Left ventricle myocardium inferior (tissue), 1 donor: Measurements from ENCODE around the gene CDCP2. TPM values are rescaled to one million over a fixed set of nuclear protein-coding genes. Genes with fewer than 3 reads are reported as not detected.

ENCODE experiments used
- DNase-seq: peaks from one replicate; pipeline ENCODE4 v3.0.0-alpha.2; 2020
- H3K27ac ChIP-seq: fragments of 200-600 bp; replicated peaks from 2 replicates; pipeline ENCODE4 v1.8.0; 2021
- H3K27me3 ChIP-seq: fragments of 200-600 bp; 2 replicates; pipeline ENCODE4 v1.8.0; 2021; ENCODE audit warnings: low read depth
- H3K36me3 ChIP-seq: fragments of 200-600 bp; 2 replicates; pipeline ENCODE4 v1.8.0; 2021
- H3K4me1 ChIP-seq: fragments of 200-600 bp; 2 replicates; pipeline ENCODE4 v1.8.0; 2021
- H3K4me3 ChIP-seq: fragments of 200-600 bp; 2 replicates; pipeline ENCODE4 v1.8.0; 2021; ENCODE audit warnings: mild to moderate bottlenecking, moderate library complexity
- H3K9me3 ChIP-seq: fragments of 200-600 bp; replicated peaks from 2 replicates; pipeline ENCODE4 v1.8.0; 2021
- intact Hi-C: fragments of 100-400 bp; cut with micrococcal nuclease; formaldehyde crosslinking; loops from one replicate; pipeline ENCODE4 v1.11.0; 2022
- total RNA-seq: library from RNA; stranded (reverse); fragmentation: NEBNext Ultra II Directional; extraction: Animal tissue kit (Norgen Biotek cat#: 25700); gene quantifications from one replicate; pipeline ENCODE4 v1.2.1, GENCODE V29; 2021
- TF ChIP-seq, protein P1 (sequence below): fragments of 200-600 bp; IDR thresholded peaks from 2 replicates; pipeline ENCODE4 v1.8.0; 2021; ENCODE audit warnings: antibody characterized with exemption, mild to moderate bottlenecking, borderline replicate concordance
- donor health status: DM: no; HTN: yes; CAD: no; lungs with severe emphysema.

The CDCP2 gene
- total RNA-seq, 1 donor from 2014 or later, result not detected

DNA sequence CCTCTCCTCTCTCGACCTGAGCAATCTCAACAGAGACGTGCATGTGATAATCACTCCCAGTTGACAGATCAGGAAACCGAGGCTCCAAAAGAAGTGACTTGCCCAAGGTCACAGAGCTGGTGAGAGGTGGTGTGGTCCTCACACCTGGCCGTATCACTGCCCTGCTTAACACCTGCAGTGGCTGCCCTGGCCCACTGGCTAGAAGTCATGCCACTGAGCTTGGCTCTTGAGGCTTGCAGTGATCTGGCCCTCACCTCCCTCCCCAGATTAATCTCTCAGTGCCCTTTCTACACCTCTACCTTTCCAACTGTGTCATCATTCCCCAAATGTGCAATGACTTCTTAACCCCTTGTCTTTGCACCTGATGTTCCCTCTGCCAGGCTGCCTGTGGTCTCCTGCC, 38.8 kb downstream of the CDCP2 start:
- Histone ChIP-seq H3K36me3 (no peaks in the 10 kb centered on the region), H3K4me1 (no peaks in the 10 kb centered on the region), H3K27me3 (no peaks in the 10 kb centered on the region), H3K27ac (no peak overlapping the region), H3K9me3 (no peaks in the 10 kb centered on the region), H3K4me3 (no peak overlapping the region)
- DNase-seq, result no peak
- TF ChIP-seq, protein P1, sequence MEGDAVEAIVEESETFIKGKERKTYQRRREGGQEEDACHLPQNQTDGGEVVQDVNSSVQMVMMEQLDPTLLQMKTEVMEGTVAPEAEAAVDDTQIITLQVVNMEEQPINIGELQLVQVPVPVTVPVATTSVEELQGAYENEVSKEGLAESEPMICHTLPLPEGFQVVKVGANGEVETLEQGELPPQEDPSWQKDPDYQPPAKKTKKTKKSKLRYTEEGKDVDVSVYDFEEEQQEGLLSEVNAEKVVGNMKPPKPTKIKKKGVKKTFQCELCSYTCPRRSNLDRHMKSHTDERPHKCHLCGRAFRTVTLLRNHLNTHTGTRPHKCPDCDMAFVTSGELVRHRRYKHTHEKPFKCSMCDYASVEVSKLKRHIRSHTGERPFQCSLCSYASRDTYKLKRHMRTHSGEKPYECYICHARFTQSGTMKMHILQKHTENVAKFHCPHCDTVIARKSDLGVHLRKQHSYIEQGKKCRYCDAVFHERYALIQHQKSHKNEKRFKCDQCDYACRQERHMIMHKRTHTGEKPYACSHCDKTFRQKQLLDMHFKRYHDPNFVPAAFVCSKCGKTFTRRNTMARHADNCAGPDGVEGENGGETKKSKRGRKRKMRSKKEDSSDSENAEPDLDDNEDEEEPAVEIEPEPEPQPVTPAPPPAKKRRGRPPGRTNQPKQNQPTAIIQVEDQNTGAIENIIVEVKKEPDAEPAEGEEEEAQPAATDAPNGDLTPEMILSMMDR, result no peak
- intact Hi-C loops, result no loop called here

DNA sequence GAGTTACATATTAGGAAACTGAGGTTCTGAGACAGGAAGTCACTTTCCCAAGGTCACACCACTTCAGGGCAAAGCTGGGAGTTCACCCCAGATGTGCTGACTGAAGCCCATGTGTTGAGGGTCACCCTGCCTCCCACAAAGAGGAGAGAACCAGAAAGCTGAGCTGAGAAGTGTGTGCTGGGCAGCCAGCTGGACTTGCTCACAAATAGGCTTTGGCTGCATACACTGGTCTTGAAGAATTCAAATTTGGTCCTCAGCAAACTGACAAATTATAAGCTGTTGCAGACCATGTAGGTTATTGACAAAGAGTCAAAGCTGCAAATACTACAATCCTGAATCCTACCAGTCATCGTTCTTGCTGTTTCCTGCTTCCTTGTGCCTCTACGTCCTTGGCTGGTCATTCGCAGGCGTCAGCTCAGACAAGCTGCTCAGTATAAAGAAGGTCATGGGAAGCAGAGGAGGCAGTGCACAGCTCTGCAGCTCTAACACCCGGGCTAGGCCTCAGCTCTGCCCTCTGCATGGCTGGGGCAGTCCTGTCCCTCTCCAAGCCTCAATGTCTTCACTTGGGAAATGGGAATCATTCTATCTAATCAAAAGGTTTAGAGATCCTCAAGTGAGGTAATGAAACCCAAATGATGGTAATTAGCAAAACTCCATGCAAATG, 40.0 kb downstream of the CDCP2 start:
- H3K4me3 ChIP-seq, result no peak overlapping the region
- H3K27ac ChIP-seq, result no peak overlapping the region
- no peaks in the 10 kb centered on the region for H3K4me1 ChIP-seq
- H3K27me3 ChIP-seq, result no peaks in the 10 kb centered on the region
- intact Hi-C loops, result no loop called here
- H3K9me3 ChIP-seq, result no peaks in the 10 kb centered on the region
- DNase-seq, result no peak
- TF ChIP-seq, protein P1, result no peak
- H3K36me3 ChIP-seq, result no peaks in the 10 kb centered on the region

DNA sequence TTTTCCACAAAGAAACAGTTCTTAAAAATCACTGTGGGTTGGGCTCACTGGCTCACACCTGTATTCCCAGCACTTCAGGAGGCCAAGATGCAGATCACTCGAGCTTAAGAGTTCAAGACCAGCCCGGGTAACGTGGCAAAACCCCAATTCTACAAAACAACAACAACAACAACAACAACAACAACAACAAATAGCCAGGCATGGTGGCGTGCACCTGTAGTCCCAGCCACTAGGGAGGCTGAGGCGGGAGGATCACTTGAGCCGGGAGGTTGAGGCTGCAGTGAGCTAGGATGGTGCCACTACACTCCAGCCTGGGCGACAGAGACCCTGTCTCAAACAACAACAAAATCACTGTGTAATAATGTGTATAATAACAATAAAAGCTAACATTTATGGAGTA, 40.8 kb downstream of the CDCP2 start:
- DNase-seq, result no peak
- TF ChIP-seq, protein P1, result no peak
- intact Hi-C loops, result no loop called here
- Histone ChIP-seq H3K27ac (no peak overlapping the region), H3K9me3 (no peaks in the 10 kb centered on the region), H3K36me3 (no peaks in the 10 kb centered on the region), H3K4me1 (no peaks in the 10 kb centered on the region), H3K27me3 (no peaks in the 10 kb centered on the region), H3K4me3 (no peak overlapping the region)

DNA sequence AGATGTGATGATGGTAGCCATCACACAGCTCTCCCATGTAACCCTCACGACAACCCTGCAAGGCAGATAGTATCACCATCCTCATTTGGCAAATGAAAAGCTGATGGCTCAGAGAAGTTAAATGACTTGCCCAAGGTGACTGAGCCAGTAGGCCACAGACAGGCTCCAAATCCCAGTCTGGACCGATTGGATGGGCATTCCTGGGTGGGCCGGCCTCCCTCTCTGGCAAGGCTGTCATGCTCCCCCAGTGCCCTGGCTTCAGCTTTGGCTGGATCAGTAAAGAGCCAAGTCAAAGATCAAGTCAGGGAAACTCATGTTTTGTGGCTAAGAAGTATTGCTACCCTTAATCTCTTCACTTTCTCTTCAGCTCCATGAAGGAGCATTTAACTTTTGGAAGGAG, 41.2 kb downstream of the CDCP2 start:
- Histone ChIP-seq H3K36me3 (no peaks in the 10 kb centered on the region), H3K27ac (no peak overlapping the region), H3K9me3 (no peaks in the 10 kb centered on the region), H3K4me3 (no peak overlapping the region), H3K27me3 (no peaks in the 10 kb centered on the region), H3K4me1 (no peaks in the 10 kb centered on the region)
- DNase-seq, result no peak
- intact Hi-C loops, result no loop called here
- TF ChIP-seq, protein P1, result no peak

DNA sequence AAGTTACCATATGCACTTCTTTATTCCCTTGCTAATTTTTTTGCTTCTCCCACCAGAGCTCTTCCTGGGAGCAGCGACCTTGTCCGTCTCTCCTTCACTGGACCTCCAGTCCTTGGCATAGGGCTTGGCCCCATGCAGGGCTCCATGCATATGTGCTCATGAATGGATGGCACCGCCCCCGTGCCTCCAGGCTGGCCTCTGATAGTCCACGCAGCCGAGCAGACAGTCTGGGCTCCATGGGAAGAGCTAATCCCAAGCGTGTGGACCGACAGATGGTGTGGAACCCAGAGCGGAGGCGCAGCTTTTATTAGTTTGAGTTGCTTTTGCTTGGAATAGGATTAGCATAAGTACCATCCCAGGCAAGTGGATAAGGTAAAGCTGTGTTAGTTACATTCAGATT, 41.8 kb downstream of the CDCP2 start:
- Histone ChIP-seq H3K36me3 (no peaks in the 10 kb centered on the region), H3K27ac (no peak overlapping the region), H3K4me1 (no peaks in the 10 kb centered on the region), H3K27me3 (no peaks in the 10 kb centered on the region), H3K9me3 (no peaks in the 10 kb centered on the region), H3K4me3 (no peak overlapping the region)
- intact Hi-C loops, result no loop called here
- TF ChIP-seq, protein P1, result no peak
- no peak for DNase-seq
